ENCODE measurements around the gene FABP3.
A peak's percentile ranks its signal among the peaks of the same experiment; 100 is the strongest.
"Not testable (repeated sequence)": the region's sequence is repeated elsewhere in the genome, so short reads cannot be mapped to it uniquely, and the experiment has no call there.

FABP3 gene

GRCh38 chr1:31397360-31398095 is 24.7 kb upstream of the FABP3 start:
- DNase-seq, result no peak

- DNase-seq, result no peak
Observed at GRCh38 chr1:31396633-31397351, 23.9 kb upstream of the FABP3 start.

- peak; percentile 76 for DNase-seq
Observed at GRCh38 chr1:31394584-31395193, 21.8 kb upstream of the FABP3 start.

GRCh38 chr1:31393463-31393862 is 20.6 kb upstream of the FABP3 start:
- no peak for DNase-seq

- no peak for DNase-seq
Observed at GRCh38 chr1:31390071-31390470, 17.2 kb upstream of the FABP3 start.

- DNase-seq, result no peak
Observed at GRCh38 chr1:31389616-31390015, 16.7 kb upstream of the FABP3 start.

- DNase-seq, result no peak
Observed at GRCh38 chr1:31387612-31388011, 14.7 kb upstream of the FABP3 start.

- not testable (repeated sequence) for DNase-seq
Observed at GRCh38 chr1:31386576-31387243, 13.8 kb upstream of the FABP3 start.

GRCh38 chr1:31383967-31384366 is 11.1 kb upstream of the FABP3 start:
- no peak for DNase-seq

GRCh38 chr1:31382379-31382989 is 9.6 kb upstream of the FABP3 start:
- no peak for DNase-seq

GRCh38 chr1:31381394-31382294 is 8.8 kb upstream of the FABP3 start:
- no peak for DNase-seq

- DNase-seq, result no peak
Observed at GRCh38 chr1:31380181-31380580, 7.3 kb upstream of the FABP3 start.

GRCh38 chr1:31378001-31378400 is 5.1 kb upstream of the FABP3 start:
- no peak for DNase-seq

- no peak for DNase-seq
Observed at GRCh38 chr1:31377364-31377863, 4.5 kb upstream of the FABP3 start.

GRCh38 chr1:31376375-31377134 is 3.7 kb upstream of the FABP3 start:
- DNase-seq, result no peak

- no peak for DNase-seq
Observed at GRCh38 chr1:31374511-31375196, 1.8 kb upstream of the FABP3 start.

- no peak for DNase-seq
Observed at GRCh38 chr1:31373897-31374486, 1.1 kb upstream of the FABP3 start.

- no peak for DNase-seq
Observed at GRCh38 chr1:31372751-31373055, 173 bp downstream of the FABP3 start.

GRCh38 chr1:31372051-31372450 is 825 bp downstream of the FABP3 start:
- DNase-seq, result no peak
